ENCODE results near the gene SPTBN1.
"Not testable (repeated sequence)": the region's sequence is repeated elsewhere in the genome, so short reads cannot be mapped to it uniquely, and the experiment has no call there.

SPTBN1 gene

DNA sequence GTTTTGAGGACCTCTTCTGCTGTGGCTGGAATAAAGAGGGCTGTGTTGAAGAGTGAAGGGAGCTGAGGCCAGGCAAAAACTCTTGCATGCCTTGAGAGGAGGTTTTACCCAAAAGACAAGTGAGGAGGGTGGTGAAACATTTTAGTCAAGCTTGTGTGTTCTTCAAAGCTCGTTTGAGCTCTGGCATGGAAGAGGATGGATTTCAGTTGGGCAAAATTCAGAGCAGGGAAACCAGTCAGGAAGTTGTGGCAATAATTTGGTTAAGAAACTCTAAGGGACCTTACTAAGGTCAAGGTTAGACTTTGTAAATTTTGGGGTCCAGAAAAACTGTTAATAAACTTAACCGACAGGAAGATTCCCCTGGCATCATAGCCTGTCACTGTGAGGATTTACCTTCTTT is 34.7 kb downstream of the SPTBN1 start:
- no peaks in the 10 kb centered on the region for H3K36me3 Mint-ChIP-seq
- no peak overlapping the region for H3K4me3 Mint-ChIP-seq
- no peak for DNase-seq
- H3K9me3 Mint-ChIP-seq = no peaks in the 10 kb centered on the region
- no peak overlapping the region for H3K27ac Mint-ChIP-seq
- peaks cover 16% of the 10 kb centered on the region for H3K27me3 Mint-ChIP-seq
- CTCF ChIA-PET = interaction anchor here (1.4 kb wide), 1 partner anchor 12 kb away, joined by 4 read pairs; no protein-coding TSS in a partner anchor
- H3K4me1 Mint-ChIP-seq = no peaks in the 10 kb centered on the region

DNA sequence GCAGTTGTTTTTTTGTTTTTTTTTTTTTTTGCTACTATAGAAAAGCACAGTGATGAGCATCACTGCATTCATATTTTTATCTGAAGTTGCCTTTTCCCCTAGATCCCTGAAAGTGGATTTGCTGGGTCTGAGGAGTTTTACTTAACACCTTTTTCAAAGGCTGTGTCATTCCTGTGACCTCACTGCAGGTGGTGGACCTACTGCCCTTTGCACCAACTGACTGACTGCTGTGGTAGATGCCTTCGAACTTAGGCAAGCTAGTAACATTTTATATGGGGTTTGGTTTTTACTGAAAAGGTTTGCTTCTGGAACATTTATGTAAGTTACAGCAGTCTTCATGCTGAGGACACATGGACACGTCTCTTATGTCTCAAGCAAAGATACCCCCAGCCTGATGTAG is 36.2 kb downstream of the SPTBN1 start:
- no peak overlapping the region for H3K4me3 Mint-ChIP-seq
- no peaks in the 10 kb centered on the region for H3K36me3 Mint-ChIP-seq
- no peaks in the 10 kb centered on the region for H3K9me3 Mint-ChIP-seq
- H3K27ac Mint-ChIP-seq = no peak overlapping the region
- CTCF ChIA-PET = no interaction called here
- no peak for DNase-seq
- peaks cover 16% of the 10 kb centered on the region for H3K27me3 Mint-ChIP-seq
- H3K4me1 Mint-ChIP-seq = no peaks in the 10 kb centered on the region

DNA sequence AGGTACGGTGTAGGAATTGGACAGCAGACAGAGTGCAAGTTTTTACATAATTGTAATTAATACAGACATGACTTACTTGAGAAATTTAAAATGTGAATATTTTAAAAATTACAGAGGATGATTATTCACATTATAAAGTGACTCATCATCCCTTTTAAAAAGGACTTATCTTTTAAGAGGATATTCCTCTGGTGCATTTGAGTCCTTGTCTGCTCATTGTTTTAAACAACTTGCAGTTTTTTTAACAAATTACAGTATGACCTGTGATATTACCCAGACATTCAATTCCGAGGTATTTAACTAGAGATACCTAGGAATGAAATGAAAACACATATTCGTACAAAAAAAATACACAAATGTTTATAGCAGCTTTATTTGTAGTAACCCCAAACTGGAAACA is 38.0 kb downstream of the SPTBN1 start:
- H3K9me3 Mint-ChIP-seq = no peaks in the 10 kb centered on the region
- H3K36me3 Mint-ChIP-seq = no peaks in the 10 kb centered on the region
- peaks cover 16% of the 10 kb centered on the region for H3K27me3 Mint-ChIP-seq
- no peak for DNase-seq
- H3K4me1 Mint-ChIP-seq = no peaks in the 10 kb centered on the region
- no peak overlapping the region for H3K27ac Mint-ChIP-seq
- H3K4me3 Mint-ChIP-seq = no peak overlapping the region
- CTCF ChIA-PET = no interaction called here

DNA sequence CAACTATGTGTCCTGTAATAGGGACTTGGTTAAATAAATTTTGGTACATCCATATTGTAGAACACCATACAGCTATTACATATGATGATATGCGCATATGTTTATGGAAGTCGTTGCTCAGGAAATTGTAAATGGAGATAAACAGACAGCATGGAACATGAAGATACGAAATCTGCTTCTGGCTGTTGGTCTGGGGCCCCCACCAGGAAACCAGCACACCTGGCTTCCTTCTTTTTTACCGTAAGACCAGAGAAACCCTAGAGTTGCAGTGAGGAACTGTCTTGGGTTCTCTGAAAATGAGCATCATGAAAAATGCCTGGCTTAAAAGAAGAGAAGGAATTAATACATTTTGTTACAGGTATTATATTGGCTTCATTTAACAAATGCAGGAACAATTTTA is 40.8 kb downstream of the SPTBN1 start:
- Mint-ChIP-seq H3K9me3 (no peaks in the 10 kb centered on the region), H3K27ac (no peak overlapping the region), H3K4me1 (no peaks in the 10 kb centered on the region), H3K36me3 (no peaks in the 10 kb centered on the region), H3K27me3 (peaks cover 10% of the 10 kb centered on the region), H3K4me3 (no peak overlapping the region)
- CTCF ChIA-PET = interaction anchor here (1.2 kb wide), 1 partner anchor 390 kb away, joined by 4 read pairs; no protein-coding TSS in a partner anchor
- no peak for DNase-seq

DNA sequence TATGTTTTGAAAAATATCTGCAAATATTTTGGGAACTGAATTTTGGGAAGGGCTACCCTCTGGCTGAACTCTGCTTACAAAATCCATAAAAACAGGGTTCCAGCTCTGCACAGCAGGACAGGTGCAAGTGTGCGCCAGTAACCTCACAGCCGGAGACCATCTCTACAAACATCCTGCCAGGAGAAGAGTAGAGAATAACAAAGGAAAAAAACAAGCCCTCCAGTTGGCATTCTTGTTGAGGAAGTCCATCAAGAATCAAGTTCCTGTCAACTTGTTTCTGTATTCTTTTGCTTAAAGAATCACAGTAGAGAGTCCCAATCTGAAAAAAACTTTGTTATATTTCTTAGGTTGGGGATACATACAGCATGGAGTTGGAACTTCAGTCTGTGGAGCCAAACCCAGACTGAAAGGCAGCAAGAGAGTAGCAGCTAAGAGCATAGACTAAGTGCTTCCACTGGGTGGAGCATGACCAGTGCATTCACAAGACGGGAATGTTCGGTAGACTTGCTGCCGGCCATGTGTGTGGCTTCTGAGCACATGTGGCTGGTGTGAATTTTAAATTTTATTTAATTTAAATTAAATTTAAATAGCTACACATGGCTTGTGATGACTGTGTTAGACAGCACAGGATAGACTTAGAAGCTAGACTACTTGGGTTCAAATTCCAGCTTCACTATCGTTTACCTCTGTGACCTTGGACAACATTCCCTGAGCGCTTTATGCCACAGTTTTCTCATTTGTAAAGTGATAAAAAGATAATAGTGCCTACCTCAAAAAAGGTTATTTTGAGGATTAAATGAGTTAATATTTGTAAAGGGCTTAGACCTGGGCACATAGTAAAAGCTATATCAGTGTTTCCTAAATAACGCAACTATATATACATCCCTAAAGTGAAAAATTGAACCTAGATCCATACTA is 41.9 kb downstream of the SPTBN1 start:
- H3K27ac Mint-ChIP-seq = no peak overlapping the region
- peaks cover 10% of the 10 kb centered on the region for H3K27me3 Mint-ChIP-seq
- DNase-seq = no peak
- no peaks in the 10 kb centered on the region for H3K9me3 Mint-ChIP-seq
- CTCF ChIA-PET = interaction anchor here (0.6 to 1.2 kb wide), 3 partner anchors 10 to 391 kb away, joined by 3 to 4 read pairs (median 3); no protein-coding TSS in a partner anchor
- no peaks in the 10 kb centered on the region for H3K4me1 Mint-ChIP-seq
- no peak overlapping the region for H3K4me3 Mint-ChIP-seq
- H3K36me3 Mint-ChIP-seq = no peaks in the 10 kb centered on the region

DNA sequence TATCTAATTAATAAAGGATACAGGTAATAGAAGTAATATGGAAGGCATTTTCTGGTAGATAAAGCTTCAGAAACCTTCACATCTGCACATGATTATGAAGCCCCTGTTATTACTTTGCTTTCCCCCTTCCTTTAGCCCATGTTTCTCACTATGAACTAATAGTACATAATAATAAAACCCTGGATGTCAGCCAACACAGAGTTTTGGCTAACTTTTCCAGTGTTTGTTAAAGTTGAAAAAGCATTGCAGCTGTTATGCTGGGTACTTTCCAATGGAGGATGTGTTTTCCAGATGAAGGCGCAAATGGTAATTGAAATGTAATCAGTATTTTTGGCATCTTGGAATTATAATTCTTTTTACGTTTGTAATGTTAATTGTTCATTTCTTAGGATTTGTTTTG is 43.5 kb downstream of the SPTBN1 start:
- no peaks in the 10 kb centered on the region for H3K36me3 Mint-ChIP-seq
- no peak overlapping the region for H3K27ac Mint-ChIP-seq
- no peaks in the 10 kb centered on the region for H3K4me1 Mint-ChIP-seq
- no peak overlapping the region for H3K4me3 Mint-ChIP-seq
- H3K27me3 Mint-ChIP-seq = peaks cover 15% of the 10 kb centered on the region
- CTCF ChIA-PET = no interaction called here
- H3K9me3 Mint-ChIP-seq = no peaks in the 10 kb centered on the region
- DNase-seq = no peak

DNA sequence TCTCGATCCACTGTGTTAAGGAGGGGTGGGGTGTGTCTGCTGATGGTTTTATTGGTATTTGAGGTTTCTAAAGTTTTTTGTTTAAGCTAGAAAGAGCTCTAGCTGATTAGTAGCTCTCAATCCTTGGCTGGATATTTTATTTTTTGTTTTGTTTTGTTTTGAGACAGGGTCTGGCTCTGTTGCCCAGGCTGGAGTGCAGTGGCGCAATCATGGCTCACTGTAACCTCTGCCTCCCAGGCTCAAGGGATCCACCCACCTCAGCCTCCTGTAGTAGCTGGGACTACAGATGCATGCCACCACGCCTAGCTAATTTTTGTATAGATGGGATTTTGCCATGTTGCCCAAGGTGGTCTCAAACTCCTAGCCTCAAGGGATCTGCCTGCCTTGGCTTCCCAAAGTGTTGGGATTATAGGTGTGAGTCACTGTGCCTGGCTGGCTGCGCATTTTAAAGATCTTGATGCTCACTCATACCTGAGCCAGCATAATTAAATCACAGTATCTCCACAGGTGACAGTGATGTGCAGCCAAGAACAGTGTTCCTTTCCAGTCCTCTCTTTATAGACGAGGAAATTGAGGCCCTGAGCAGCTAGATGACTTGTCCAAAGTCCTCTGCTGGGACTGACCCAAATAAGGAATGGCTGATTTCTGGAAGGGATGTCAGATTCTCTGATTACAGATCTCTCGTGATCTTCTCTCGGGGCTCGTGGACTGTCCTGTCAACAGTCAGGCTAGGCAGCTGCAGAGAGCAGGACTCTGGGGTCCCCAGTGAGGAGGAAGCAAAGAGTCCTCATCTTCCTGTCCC is 44.5 kb downstream of the SPTBN1 start:
- DNase-seq = no peak
- H3K27ac Mint-ChIP-seq = no peak overlapping the region
- no peaks in the 10 kb centered on the region for H3K9me3 Mint-ChIP-seq
- H3K4me1 Mint-ChIP-seq = no peaks in the 10 kb centered on the region
- H3K27me3 Mint-ChIP-seq = peaks cover 12% of the 10 kb centered on the region
- CTCF ChIA-PET = interaction anchor here (1.0 kb wide), 1 partner anchor 204 kb away, joined by 3 read pairs; no protein-coding TSS in a partner anchor
- H3K36me3 Mint-ChIP-seq = no peaks in the 10 kb centered on the region
- H3K4me3 Mint-ChIP-seq = no peak overlapping the region

DNA sequence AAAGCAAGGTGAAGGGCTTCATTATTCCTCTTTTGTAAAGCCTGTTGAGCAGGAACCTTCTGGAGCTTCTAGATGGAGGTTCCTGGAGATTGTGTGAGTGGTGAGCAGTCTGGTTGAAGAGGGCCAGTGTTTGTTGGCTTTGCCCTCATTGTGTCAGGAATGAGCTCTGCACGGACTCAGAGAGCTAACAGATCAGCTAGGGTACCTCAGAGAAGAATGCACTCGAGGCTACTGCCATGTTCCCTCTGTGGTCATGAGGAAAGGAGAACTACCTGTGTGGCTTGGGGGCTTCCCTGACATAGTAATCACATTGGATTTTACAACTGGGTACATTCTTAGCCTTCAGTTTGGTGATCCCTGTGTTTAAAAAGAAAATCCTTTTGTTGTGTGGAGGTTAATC is 46.6 kb downstream of the SPTBN1 start:
- no peak for DNase-seq
- Mint-ChIP-seq H3K36me3 (no peaks in the 10 kb centered on the region), H3K27ac (no peak overlapping the region), H3K4me1 (no peaks in the 10 kb centered on the region), H3K9me3 (no peaks in the 10 kb centered on the region), H3K4me3 (no peak overlapping the region), H3K27me3 (peaks cover 12% of the 10 kb centered on the region)
- CTCF ChIA-PET = interaction anchor here (0.8 to 3.7 kb wide), 7 partner anchors 11 to 395 kb away, joined by 3 to 26 read pairs (median 4); no protein-coding TSS in a partner anchor

DNA sequence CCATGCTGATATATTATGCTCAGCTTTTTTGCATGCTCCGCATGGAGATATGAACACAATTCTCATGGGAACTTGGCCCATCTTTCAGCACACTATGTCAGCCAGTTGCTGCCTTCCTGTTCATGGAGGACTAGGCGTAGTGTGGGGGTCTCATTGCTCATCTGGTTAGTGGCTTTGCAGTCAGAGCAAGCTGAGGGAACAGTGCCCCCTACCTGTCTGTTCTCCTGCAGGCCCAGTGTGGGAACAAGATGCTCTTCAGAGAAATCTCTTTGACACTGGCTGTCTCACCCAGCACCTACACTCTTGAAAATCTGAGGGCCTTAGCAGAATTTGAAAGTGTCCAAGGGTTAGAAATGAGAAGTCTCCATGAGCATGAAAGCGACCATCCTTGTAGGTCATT is 47.1 kb downstream of the SPTBN1 start:
- Mint-ChIP-seq H3K27ac (no peak overlapping the region), H3K27me3 (peaks cover 12% of the 10 kb centered on the region), H3K9me3 (no peaks in the 10 kb centered on the region), H3K4me1 (no peaks in the 10 kb centered on the region), H3K4me3 (no peak overlapping the region), H3K36me3 (no peaks in the 10 kb centered on the region)
- DNase-seq = peak; percentile 56
- CTCF ChIA-PET = interaction anchor here (0.8 to 3.7 kb wide), 5 partner anchors 12 to 396 kb away, joined by 3 to 26 read pairs (median 4); no protein-coding TSS in a partner anchor

DNA sequence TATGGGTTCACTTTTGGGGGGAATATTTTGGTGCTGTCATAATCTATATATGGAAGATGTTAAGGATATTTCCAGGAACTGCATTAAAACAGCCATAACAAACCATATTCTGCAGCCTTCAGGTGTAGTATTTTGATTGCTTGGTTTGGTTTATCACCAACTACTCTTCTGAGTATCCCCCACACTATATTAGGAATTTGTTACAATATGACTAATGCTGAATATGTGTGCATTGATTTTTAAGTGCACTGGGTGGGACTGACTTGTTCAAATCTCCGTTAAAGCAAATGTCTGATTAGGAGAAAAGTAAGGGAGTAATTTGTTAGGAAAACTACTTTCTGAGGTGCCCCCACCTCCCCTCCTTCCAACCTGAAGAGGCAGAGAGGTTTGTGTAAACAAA is 47.7 kb downstream of the SPTBN1 start:
- Mint-ChIP-seq H3K9me3 (no peaks in the 10 kb centered on the region), H3K27ac (no peak overlapping the region), H3K4me1 (no peaks in the 10 kb centered on the region), H3K4me3 (no peak overlapping the region), H3K36me3 (no peaks in the 10 kb centered on the region), H3K27me3 (peaks cover 12% of the 10 kb centered on the region)
- CTCF ChIA-PET = interaction anchor here (1.5 to 3.7 kb wide), 2 partner anchors 297 to 397 kb away, joined by 4 to 26 read pairs; no protein-coding TSS in a partner anchor
- no peak for DNase-seq

DNA sequence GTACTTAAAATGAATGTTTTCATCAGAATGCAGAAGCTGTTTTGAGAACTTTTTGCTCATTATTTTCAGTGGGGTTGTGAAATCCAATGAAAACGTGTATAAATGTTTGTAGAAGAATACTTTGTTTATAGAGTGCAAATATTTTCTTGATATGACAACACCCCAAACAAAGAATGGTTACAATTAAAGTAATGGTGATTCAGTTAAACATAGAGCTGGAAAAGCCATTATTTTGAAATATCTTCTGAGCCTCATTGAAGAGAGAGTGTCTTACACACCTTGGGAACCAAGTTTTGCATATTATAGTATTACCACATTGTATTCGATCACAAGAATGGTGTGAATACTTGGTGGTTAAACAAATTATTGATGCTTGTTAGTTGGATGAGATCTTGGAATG is 48.7 kb downstream of the SPTBN1 start:
- Mint-ChIP-seq H3K4me3 (no peak overlapping the region), H3K4me1 (no peaks in the 10 kb centered on the region), H3K27me3 (peaks cover 12% of the 10 kb centered on the region), H3K9me3 (no peaks in the 10 kb centered on the region), H3K36me3 (no peaks in the 10 kb centered on the region), H3K27ac (no peak overlapping the region)
- DNase-seq = no peak
- CTCF ChIA-PET = interaction anchor here (1.7 to 3.7 kb wide), 2 partner anchors 398 kb away, joined by 8 to 26 read pairs; no protein-coding TSS in a partner anchor

DNA sequence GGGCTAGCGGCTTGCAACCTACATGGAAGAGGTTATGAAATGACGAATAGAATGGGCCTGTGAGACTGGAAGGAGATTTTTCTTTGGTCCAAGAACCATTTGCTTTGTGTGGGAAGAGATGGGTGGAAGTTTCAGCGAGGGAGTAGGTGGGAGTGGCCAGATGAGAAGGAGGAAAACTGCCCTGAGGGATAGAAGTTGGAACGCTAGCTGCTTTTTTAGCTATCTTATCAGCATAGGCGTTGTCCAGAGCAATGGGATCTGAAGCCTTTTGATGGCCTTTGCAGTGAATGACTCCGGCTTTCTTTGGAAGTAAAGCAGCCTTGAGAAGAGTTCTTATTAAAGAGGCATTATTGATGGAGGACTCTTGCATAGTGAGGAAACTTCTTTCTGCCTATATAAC is 52.4 kb downstream of the SPTBN1 start:
- H3K9me3 Mint-ChIP-seq = no peaks in the 10 kb centered on the region
- no peaks in the 10 kb centered on the region for H3K36me3 Mint-ChIP-seq
- CTCF ChIA-PET = no interaction called here
- H3K4me1 Mint-ChIP-seq = peaks cover 5% of the 10 kb centered on the region
- no peak overlapping the region for H3K27ac Mint-ChIP-seq
- H3K27me3 Mint-ChIP-seq = peaks cover 4% of the 10 kb centered on the region
- no peak for DNase-seq
- no peak overlapping the region for H3K4me3 Mint-ChIP-seq

DNA sequence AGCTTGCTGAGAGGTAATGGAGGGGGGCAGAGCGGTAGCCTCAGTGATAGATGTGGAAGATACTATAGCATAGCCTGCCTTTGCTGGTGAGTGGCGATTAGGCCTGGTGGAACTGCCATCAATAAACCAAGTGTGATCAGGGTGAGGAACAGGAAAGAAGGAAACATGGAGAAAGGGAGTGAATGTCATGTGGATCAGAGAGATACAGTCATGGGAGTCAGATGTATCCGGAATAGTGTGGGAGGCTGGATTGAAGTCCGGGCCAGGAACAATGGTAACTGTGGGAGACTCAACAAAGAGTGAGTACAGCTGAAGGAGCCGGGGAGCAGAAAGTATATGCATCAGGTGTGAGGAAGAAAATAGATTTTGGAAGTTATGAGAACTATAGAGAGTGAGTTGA is 52.9 kb downstream of the SPTBN1 start:
- H3K36me3 Mint-ChIP-seq, H3K27me3 Mint-ChIP-seq, H3K9me3 Mint-ChIP-seq, H3K27ac Mint-ChIP-seq, CTCF ChIA-PET, DNase-seq, H3K4me3 Mint-ChIP-seq, H3K4me1 Mint-ChIP-seq: not testable (repeated sequence)

DNA sequence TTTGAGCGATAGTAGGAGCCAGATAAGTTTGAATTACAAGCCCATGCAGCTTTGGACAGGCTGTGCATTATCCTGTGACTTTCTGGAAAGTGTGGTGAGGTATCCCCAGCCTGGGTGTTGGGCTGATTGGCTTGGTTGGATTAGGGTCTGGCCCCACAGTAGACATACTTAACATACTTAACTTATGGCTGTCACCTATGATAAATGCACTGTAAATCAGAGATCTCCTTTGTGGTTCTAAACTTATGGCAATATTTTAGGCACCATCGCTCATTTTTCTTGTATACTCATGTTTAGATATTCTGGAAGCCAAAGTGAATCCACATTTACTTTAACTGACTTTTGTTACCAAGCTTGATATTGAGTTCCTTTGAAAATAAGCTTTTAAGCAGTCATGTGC is 54.8 kb downstream of the SPTBN1 start:
- H3K27ac Mint-ChIP-seq = no peak overlapping the region
- H3K9me3 Mint-ChIP-seq = no peaks in the 10 kb centered on the region
- CTCF ChIA-PET = interaction anchor here (0.9 kb wide), 1 partner anchor 194 kb away, joined by 5 read pairs; no protein-coding TSS in a partner anchor
- no peak overlapping the region for H3K4me3 Mint-ChIP-seq
- peaks cover 5% of the 10 kb centered on the region for H3K4me1 Mint-ChIP-seq
- no peak for DNase-seq
- H3K36me3 Mint-ChIP-seq = no peaks in the 10 kb centered on the region
- no peaks in the 10 kb centered on the region for H3K27me3 Mint-ChIP-seq
